ENCODE results near the gene NRXN2. TPM values are rescaled to one million over a fixed set of nuclear protein-coding genes. Genes with fewer than 3 reads are reported as not detected.

Gene NRXN2
- total and polyA plus RNA-seq, 11 donors, result 0.42 to 5.5 (median 0.92) TPM; not detected in 1

GRCh38 chr11:64619196-64619595 lies 103.8 kb downstream of the NRXN2 start:
- no peak overlapping the region for H3K4me3 ChIP-seq
- H3K4me1 ChIP-seq, result peaks cover 0 to 21% (median 6%) of the 10 kb centered on the region in 12 donors
- no peak for TF ChIP-seq CTCF (IDR thresholded peaks at IDR 0.05)
- no peak for TF ChIP-seq POLR2A (IDR thresholded peaks at IDR 0.05)
- ATAC-seq, result no peak
- no peaks in the 10 kb centered on the region for H3K36me3 ChIP-seq
- no peaks in the 10 kb centered on the region for H3K9me3 ChIP-seq
- no peaks in the 10 kb centered on the region for H3K27me3 ChIP-seq
- DNase-seq, result no peak
- 84 to 95% (median 92%) methylated on average over 4 of the region's 4 CpGs for WGBS, 4 donors
- intact Hi-C loops (cut with DNase I), result no loop called here
- H3K27ac ChIP-seq, result peak overlapping the region in 1 of 12 donors; percentile 55

- intact Hi-C loops (cut with DNase I), result no loop called here
- Histone ChIP-seq H3K27me3 (no peaks in the 10 kb centered on the region), H3K27ac (no peak overlapping the region), H3K4me1 (peaks cover 0 to 21% (median 6%) of the 10 kb centered on the region in 12 donors), H3K4me3 (no peak overlapping the region), H3K36me3 (no peaks in the 10 kb centered on the region), H3K9me3 (no peaks in the 10 kb centered on the region)
- WGBS, 4 donors, result 82 to 92% (median 87%) methylated on average over 2 to 3 of the region's 3 CpGs
- ATAC-seq (no peak), DNase-seq (no peak)
- TF ChIP-seq CTCF (IDR thresholded peaks at IDR 0.05), result no peak
- no peak for TF ChIP-seq POLR2A (IDR thresholded peaks at IDR 0.05)
Measured at GRCh38 chr11:64616817-64617216, 106.2 kb downstream of the NRXN2 start.

- Histone ChIP-seq H3K4me1 (peaks cover 0 to 10% (median 0%) of the 10 kb centered on the region in 12 donors), H3K27ac (no peak overlapping the region), H3K27me3 (no peaks in the 10 kb centered on the region), H3K9me3 (no peaks in the 10 kb centered on the region), H3K4me3 (no peak overlapping the region), H3K36me3 (no peaks in the 10 kb centered on the region)
- intact Hi-C loops (cut with DNase I), result no loop called here
- DNase-seq (no peak), ATAC-seq (no peak)
- 76 to 96% (median 84%) methylated on average over 4 to 5 of the region's 5 CpGs for WGBS, 4 donors
- TF ChIP-seq POLR2A (IDR thresholded peaks at IDR 0.05) (no peak), CTCF (IDR thresholded peaks at IDR 0.05) (no peak)
Measured at GRCh38 chr11:64614917-64615316, 108.1 kb downstream of the NRXN2 start.

- Histone ChIP-seq H3K27me3 (peaks cover 0 to 4% (median 0%) of the 10 kb centered on the region in 9 donors), H3K27ac (no peak overlapping the region), H3K4me3 (no peak overlapping the region), H3K36me3 (no peaks in the 10 kb centered on the region), H3K4me1 (peaks cover 0 to 8% (median 0%) of the 10 kb centered on the region in 12 donors), H3K9me3 (no peaks in the 10 kb centered on the region)
- 89 to 94% (median 91%) methylated on average over 6 of the region's 6 CpGs for WGBS, 4 donors
- intact Hi-C loops (cut with DNase I), result no loop called here
- DNase-seq (no peak), ATAC-seq (no peak)
- TF ChIP-seq CTCF (IDR thresholded peaks at IDR 0.05) (no peak), POLR2A (IDR thresholded peaks at IDR 0.05) (no peak)
Measured at GRCh38 chr11:64613648-64614047, 109.3 kb downstream of the NRXN2 start.

Measured in heart left ventricle (tissue), 16 donors.